ENCODE measurements around the gene ASB6. TPM values are rescaled to one million over a fixed set of nuclear protein-coding genes. Genes with fewer than 3 reads are reported as not detected.

ASB6 gene
- total RNA-seq, 4 donors from 2014 or later, result 14.9 to 25.5 (median 22.4) TPM

- 94% methylated on average over 7 of the region's 7 CpGs for WGBS, 2 donors
- Histone ChIP-seq H3K9me3 (no peaks in the 10 kb centered on the region), H3K27ac (no peak overlapping the region), H3K36me3 (no peaks in the 10 kb centered on the region), H3K4me1 (peaks cover 0 to 15% (median 0%) of the 10 kb centered on the region in 4 donors), H3K27me3 (no peaks in the 10 kb centered on the region), H3K4me3 (no peak overlapping the region)
- TF ChIP-seq, protein P1, sequence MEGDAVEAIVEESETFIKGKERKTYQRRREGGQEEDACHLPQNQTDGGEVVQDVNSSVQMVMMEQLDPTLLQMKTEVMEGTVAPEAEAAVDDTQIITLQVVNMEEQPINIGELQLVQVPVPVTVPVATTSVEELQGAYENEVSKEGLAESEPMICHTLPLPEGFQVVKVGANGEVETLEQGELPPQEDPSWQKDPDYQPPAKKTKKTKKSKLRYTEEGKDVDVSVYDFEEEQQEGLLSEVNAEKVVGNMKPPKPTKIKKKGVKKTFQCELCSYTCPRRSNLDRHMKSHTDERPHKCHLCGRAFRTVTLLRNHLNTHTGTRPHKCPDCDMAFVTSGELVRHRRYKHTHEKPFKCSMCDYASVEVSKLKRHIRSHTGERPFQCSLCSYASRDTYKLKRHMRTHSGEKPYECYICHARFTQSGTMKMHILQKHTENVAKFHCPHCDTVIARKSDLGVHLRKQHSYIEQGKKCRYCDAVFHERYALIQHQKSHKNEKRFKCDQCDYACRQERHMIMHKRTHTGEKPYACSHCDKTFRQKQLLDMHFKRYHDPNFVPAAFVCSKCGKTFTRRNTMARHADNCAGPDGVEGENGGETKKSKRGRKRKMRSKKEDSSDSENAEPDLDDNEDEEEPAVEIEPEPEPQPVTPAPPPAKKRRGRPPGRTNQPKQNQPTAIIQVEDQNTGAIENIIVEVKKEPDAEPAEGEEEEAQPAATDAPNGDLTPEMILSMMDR (IDR thresholded peaks at IDR 0.05), result no peak
- TF ChIP-seq POLR2A (IDR thresholded peaks at IDR 0.05), result no peak
- no peak for TF ChIP-seq EP300 (IDR thresholded peaks at IDR 0.05)
- no peak for DNase-seq (ENCODE audit: low spot score in 2 of 2)
Measured at GRCh38 chr9:129655154-129655553, 13.2 kb upstream of the ASB6 start.

- Histone ChIP-seq H3K27ac (peak overlapping the region in 1 of 4 donors; percentile 12), H3K4me1 (peaks cover 0 to 15% (median 0%) of the 10 kb centered on the region in 4 donors), H3K9me3 (no peaks in the 10 kb centered on the region), H3K36me3 (no peaks in the 10 kb centered on the region), H3K4me3 (no peak overlapping the region), H3K27me3 (no peaks in the 10 kb centered on the region)
- TF ChIP-seq EP300 (IDR thresholded peaks at IDR 0.05), result no peak
- TF ChIP-seq, protein P1 (IDR thresholded peaks at IDR 0.05), result no peak
- TF ChIP-seq POLR2A (IDR thresholded peaks at IDR 0.05), result no peak
- 36 to 48% methylated on average over 18 to 20 of the region's 20 CpGs for WGBS, 2 donors
- DNase-seq (ENCODE audit: low spot score in 2 of 2), result no peak
Measured at GRCh38 chr9:129654554-129655040, 12.6 kb upstream of the ASB6 start.

DNA sequence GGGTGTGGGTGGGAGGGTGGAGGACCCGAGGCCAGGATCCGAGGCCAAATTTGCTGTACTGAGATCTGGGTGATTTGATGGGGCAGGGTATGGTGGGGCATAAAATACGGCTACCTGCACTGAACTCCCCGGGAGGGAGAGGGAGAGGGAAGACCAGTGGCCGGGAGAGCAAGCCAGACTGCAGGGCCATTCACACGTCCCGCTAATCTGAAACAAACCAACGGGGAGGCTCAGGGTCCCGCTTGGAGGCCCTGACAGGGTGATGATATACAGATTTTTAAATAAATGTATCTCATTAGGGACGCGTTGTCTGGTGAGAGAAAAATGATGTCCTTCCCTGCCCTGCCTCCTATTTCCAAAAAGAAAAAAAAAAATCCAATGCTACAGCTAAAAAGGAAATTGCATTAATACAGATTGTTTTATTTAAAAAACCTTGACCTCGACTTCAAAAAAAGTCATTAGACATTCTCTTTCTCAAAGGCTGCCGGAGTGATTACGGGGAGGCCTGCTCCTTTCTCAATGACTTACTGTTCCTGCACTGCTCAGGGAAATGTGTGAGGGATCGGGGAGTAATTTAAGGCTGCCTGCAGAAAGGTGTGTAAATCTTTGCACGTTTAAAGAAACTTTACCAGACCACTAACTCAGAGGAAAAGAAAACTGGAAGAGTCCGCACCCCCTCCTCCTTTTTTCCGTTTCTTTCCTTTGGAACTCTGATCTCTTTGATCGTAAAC lies 12.0 kb upstream of the ASB6 start:
- Histone ChIP-seq H3K9me3 (no peaks in the 10 kb centered on the region), H3K4me3 (no peak overlapping the region), H3K4me1 (peaks cover 0 to 17% (median 0%) of the 10 kb centered on the region in 4 donors), H3K27me3 (no peaks in the 10 kb centered on the region), H3K27ac (peak overlapping the region in 1 of 4 donors; percentile 12), H3K36me3 (no peaks in the 10 kb centered on the region)
- WGBS, 2 donors, result 39 to 47% methylated on average over 19 of the region's 19 CpGs
- no peak for DNase-seq (ENCODE audit: low spot score in 2 of 2)
- TF ChIP-seq, protein P1 (IDR thresholded peaks at IDR 0.05), result no peak
- TF ChIP-seq POLR2A (IDR thresholded peaks at IDR 0.05), result no peak
- TF ChIP-seq EP300 (IDR thresholded peaks at IDR 0.05), result no peak

- Histone ChIP-seq H3K4me3 (no peak overlapping the region), H3K27ac (no peak overlapping the region), H3K27me3 (no peaks in the 10 kb centered on the region), H3K36me3 (no peaks in the 10 kb centered on the region), H3K4me1 (peaks cover 0 to 26% (median 2%) of the 10 kb centered on the region in 4 donors), H3K9me3 (no peaks in the 10 kb centered on the region)
- 83 to 87% methylated on average over 10 of the region's 10 CpGs for WGBS, 2 donors
- no peak for DNase-seq (ENCODE audit: low spot score in 2 of 2)
- TF ChIP-seq POLR2A (IDR thresholded peaks at IDR 0.05) (no peak), EP300 (IDR thresholded peaks at IDR 0.05) (no peak)
- TF ChIP-seq, protein P1 (IDR thresholded peaks at IDR 0.05), result no peak
Measured at GRCh38 chr9:129650680-129651235, 8.8 kb upstream of the ASB6 start.
